Measurements from ENCODE around the gene DOK6. TPM values are rescaled to one million over a fixed set of nuclear protein-coding genes. Genes with fewer than 3 reads are reported as not detected.
"Not testable (repeated sequence)": the region's sequence is repeated elsewhere in the genome, so short reads cannot be mapped to it uniquely, and the experiment has no call there.

DOK6 gene
- total RNA-seq, 1 donor from 2014 or later: 7.0 TPM

DNA sequence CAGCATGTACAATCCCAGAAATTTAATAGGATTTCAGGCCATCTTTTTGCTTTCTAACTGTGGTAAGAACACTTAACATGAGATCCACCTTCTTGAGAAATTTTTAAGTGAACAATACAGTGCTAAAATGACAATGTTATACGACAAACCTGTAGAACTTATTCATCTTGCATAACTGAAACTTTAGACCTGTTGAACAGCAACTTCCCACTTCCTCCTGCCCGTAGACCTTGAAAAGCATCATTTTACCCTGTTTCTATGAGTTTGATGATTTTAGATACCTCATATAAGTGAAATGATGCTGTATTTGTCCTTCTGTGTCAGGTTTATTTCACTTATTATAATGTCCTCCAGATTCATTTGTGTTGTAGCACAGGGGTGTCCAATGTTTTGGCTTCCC is 418.8 kb downstream of the DOK6 start:
- DNase-seq (ENCODE audit: low spot score, unreplicated experiment): no peak
- Mint-ChIP-seq H3K27me3 (no peaks in the 10 kb centered on the region), H3K36me3 (ENCODE audit: insufficient read depth) (peaks cover 1% of the 10 kb centered on the region), H3K9me3 (ENCODE audit: low read depth) (peaks cover 3% of the 10 kb centered on the region), H3K27ac (no peak overlapping the region), H3K4me1 (ENCODE audit: low read depth) (no peaks in the 10 kb centered on the region), H3K4me3 (ENCODE audit: low read depth) (no peak overlapping the region)
- TF ChIP-seq, protein P1, sequence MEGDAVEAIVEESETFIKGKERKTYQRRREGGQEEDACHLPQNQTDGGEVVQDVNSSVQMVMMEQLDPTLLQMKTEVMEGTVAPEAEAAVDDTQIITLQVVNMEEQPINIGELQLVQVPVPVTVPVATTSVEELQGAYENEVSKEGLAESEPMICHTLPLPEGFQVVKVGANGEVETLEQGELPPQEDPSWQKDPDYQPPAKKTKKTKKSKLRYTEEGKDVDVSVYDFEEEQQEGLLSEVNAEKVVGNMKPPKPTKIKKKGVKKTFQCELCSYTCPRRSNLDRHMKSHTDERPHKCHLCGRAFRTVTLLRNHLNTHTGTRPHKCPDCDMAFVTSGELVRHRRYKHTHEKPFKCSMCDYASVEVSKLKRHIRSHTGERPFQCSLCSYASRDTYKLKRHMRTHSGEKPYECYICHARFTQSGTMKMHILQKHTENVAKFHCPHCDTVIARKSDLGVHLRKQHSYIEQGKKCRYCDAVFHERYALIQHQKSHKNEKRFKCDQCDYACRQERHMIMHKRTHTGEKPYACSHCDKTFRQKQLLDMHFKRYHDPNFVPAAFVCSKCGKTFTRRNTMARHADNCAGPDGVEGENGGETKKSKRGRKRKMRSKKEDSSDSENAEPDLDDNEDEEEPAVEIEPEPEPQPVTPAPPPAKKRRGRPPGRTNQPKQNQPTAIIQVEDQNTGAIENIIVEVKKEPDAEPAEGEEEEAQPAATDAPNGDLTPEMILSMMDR (IDR thresholded peaks at IDR 0.05; ENCODE audit: unreplicated experiment): no peak

DNA sequence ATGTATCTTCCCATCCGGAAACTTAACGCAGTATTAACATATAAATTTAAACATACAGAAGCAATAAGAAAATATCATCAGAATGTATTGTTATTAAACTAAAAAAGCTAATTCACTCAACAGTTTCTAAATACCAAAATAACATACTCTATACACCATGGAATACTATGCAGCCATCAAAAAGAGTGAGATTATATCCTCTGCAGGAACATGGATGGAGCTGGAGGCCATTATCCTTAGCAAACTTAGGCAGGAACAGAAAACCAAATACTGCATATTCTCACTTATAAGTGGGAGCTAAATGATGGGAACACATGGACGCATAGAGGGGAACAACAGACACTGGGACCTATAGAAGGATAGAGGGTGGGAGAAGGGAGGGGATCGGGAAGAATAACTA is 419.9 kb downstream of the DOK6 start:
- Mint-ChIP-seq H3K9me3 (ENCODE audit: low read depth) (peaks cover 3% of the 10 kb centered on the region), H3K27me3 (no peaks in the 10 kb centered on the region), H3K4me3 (ENCODE audit: low read depth) (no peak overlapping the region), H3K36me3 (ENCODE audit: insufficient read depth) (peaks cover 1% of the 10 kb centered on the region), H3K27ac (no peak overlapping the region), H3K4me1 (ENCODE audit: low read depth) (no peaks in the 10 kb centered on the region)
- no peak for DNase-seq (ENCODE audit: low spot score, unreplicated experiment)
- TF ChIP-seq, protein P1 (IDR thresholded peaks at IDR 0.05; ENCODE audit: unreplicated experiment): no peak

DNA sequence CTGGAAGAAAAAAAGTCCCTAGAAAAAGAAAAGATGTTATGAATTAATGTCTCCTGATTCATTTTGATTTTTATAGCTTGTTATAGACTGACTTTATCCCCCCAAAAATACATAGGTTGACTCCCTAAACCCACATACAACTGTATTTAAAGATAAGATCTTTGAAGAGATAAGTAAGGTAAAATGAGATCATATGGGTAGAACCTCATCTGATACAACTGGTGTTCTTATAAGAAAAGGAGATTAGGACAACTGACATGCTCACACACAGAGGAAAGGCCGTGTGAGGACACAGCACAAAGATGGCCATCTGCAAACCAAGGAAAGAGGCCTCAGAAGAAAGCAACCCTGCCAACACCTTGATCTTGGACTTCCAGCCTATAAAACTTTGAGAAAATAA is 429.5 kb downstream of the DOK6 start:
- no peak overlapping the region for H3K27ac Mint-ChIP-seq
- H3K9me3 Mint-ChIP-seq (ENCODE audit: low read depth): no peaks in the 10 kb centered on the region
- no peak overlapping the region for H3K4me3 Mint-ChIP-seq (ENCODE audit: low read depth)
- H3K27me3 Mint-ChIP-seq: no peaks in the 10 kb centered on the region
- DNase-seq (ENCODE audit: low spot score, unreplicated experiment): no peak
- TF ChIP-seq, protein P1 (IDR thresholded peaks at IDR 0.05; ENCODE audit: unreplicated experiment): no peak
- H3K36me3 Mint-ChIP-seq (ENCODE audit: insufficient read depth): no peaks in the 10 kb centered on the region
- no peaks in the 10 kb centered on the region for H3K4me1 Mint-ChIP-seq (ENCODE audit: low read depth)

DNA sequence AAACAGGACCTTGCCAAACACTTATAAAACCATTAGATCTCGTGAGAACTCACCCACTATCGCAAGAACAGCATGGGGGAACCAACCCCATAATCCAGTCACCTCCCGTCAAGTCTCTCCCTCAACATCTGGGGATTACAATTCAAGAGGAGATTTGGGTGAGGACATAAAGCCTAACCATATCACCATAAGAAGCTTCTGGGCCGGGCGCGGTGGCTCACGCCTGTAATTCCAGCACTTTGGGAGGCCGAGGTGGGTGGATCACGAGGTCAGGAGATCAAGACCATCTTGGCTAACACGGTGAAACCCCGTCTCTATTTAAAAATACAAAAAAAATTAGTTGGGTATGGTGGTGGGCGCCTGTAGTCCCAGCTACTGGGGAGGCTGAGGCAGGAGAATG is 434.3 kb downstream of the DOK6 start:
- H3K4me3 Mint-ChIP-seq (ENCODE audit: low read depth); H3K4me1 Mint-ChIP-seq (ENCODE audit: low read depth); DNase-seq (ENCODE audit: low spot score, unreplicated experiment); H3K9me3 Mint-ChIP-seq (ENCODE audit: low read depth); H3K36me3 Mint-ChIP-seq (ENCODE audit: insufficient read depth); H3K27ac Mint-ChIP-seq; H3K27me3 Mint-ChIP-seq: not testable (repeated sequence)

DNA sequence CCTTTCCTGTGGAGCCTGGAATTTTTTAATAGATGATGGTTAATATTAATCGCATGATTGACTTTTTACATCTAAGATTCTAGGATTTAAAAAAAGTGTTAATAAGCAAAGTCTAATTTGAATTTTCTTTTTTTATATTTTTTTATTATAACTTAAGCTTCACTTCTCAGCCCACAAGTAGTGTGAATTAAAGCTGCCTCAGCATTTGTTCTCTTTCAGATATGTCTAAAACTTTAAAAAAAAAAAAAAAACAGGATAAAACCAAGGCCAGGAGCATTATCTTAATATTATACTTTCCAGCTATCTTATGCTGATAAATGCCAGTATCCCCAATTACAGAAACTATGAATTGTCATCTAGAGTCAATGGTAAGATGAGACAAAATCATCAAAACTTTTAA is 437.3 kb downstream of the DOK6 start:
- no peak overlapping the region for H3K27ac Mint-ChIP-seq
- H3K4me1 Mint-ChIP-seq (ENCODE audit: low read depth): no peaks in the 10 kb centered on the region
- no peaks in the 10 kb centered on the region for H3K27me3 Mint-ChIP-seq
- H3K9me3 Mint-ChIP-seq (ENCODE audit: low read depth): no peaks in the 10 kb centered on the region
- H3K36me3 Mint-ChIP-seq (ENCODE audit: insufficient read depth): no peaks in the 10 kb centered on the region
- no peak overlapping the region for H3K4me3 Mint-ChIP-seq (ENCODE audit: low read depth)
- no peak for DNase-seq (ENCODE audit: low spot score, unreplicated experiment)
- TF ChIP-seq, protein P1 (IDR thresholded peaks at IDR 0.05; ENCODE audit: unreplicated experiment): no peak

DNA sequence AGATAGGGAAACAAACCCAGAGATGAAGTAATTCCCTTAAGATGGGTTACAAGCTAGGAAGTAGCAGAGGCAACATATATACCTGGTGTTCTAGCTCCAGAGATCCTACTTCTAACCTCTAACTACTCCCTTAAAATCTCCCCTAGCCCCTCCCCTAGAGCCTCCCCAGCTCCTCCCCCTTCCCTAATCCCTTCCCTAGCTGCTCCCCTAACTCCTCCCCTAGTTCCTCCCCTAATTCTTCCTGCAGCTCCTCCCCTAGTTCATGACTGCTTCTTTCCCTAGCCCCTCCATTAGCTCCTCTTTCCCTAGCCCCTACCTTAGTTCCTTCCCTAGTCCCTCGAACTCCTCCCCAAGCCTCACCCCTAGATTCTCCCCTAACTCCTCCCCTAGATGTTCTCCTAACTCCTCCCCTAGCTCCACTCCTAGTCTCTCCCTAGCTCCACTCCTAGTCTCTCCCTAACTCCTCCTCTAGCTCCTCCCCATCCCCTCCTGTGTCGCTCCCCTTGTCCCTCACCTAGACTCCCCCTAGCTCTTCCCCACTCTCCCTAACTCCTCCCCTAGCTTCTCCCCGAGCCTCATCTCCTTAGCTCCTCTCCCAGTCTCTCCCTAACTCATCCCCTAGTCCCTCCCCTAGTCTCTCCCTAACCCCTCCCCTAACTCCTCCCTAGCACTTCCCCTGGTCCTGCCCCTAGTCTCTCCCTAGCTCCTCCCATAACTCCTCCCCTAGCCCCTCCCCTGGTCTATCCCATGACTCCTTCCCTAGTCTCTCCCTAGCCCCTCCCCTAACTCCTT is 438.1 kb downstream of the DOK6 start:
- no peak for DNase-seq (ENCODE audit: low spot score, unreplicated experiment)
- Mint-ChIP-seq H3K4me3 (ENCODE audit: low read depth) (no peak overlapping the region), H3K4me1 (ENCODE audit: low read depth) (no peaks in the 10 kb centered on the region), H3K27me3 (no peaks in the 10 kb centered on the region), H3K36me3 (ENCODE audit: insufficient read depth) (no peaks in the 10 kb centered on the region), H3K9me3 (ENCODE audit: low read depth) (no peaks in the 10 kb centered on the region), H3K27ac (no peak overlapping the region)
- TF ChIP-seq, protein P1 (IDR thresholded peaks at IDR 0.05; ENCODE audit: unreplicated experiment): no peak

Measured in progenitor cell of endocrine pancreas (in vitro differentiated cells).